Astrocyte (in vitro differentiated cells and primary cell): Measurements from ENCODE around the gene B3GNT5. TPM values are rescaled to one million over a fixed set of nuclear protein-coding genes. Genes with fewer than 3 reads are reported as not detected.

Experiments
- DNase-seq: peaks from one replicate; pipeline ENCODE4 v3.0.0-alpha.2; 2010; ENCODE audit warnings: low read depth
- FAIRE-seq: peaks from 2 replicates; lab custom pipeline; 2011; peaks lifted over from hg19 to GRCh38; lab: Jason Lieb, UNC
- H2AFZ ChIP-seq: 2 replicates; pipeline ENCODE4 v1.6.0; 2012; ENCODE audit warnings: low read depth, low read length, inconsistent platforms
- H3K27ac ChIP-seq: 2 replicates; pipeline ENCODE4 v1.5.1; 2011; ENCODE audit warnings: low read depth, low read length, inconsistent platforms
- H3K27me3 ChIP-seq: 2 replicates; pipeline ENCODE4 v1.6.0; 2011; ENCODE audit warnings: low read length, inconsistent platforms; ENCODE audit not compliant: insufficient read depth
- H3K36me3 ChIP-seq: 2 replicates; pipeline ENCODE4 v1.5.1; 2011; ENCODE audit warnings: low read length, inconsistent platforms; ENCODE audit not compliant: insufficient read depth
- H3K4me1 ChIP-seq: 2 replicates; pipeline ENCODE4 v1.5.1; 2011; ENCODE audit warnings: low read length, inconsistent platforms; ENCODE audit not compliant: insufficient read depth
- H3K4me2 ChIP-seq: 2 replicates; pipeline ENCODE4 v1.6.0; 2012; ENCODE audit warnings: low read length, inconsistent platforms
- H3K4me3 ChIP-seq: 2 replicates; pipeline ENCODE4 v1.5.1; 2011; ENCODE audit warnings: low read depth, mild to moderate bottlenecking, low read length, inconsistent platforms; ENCODE audit not compliant: insufficient read depth
- H3K79me2 ChIP-seq: 2 replicates; pipeline ENCODE4 v1.6.0; 2012; ENCODE audit warnings: mild to moderate bottlenecking, low read length, inconsistent platforms; ENCODE audit not compliant: insufficient read depth
- H3K9ac ChIP-seq: 2 replicates; pipeline ENCODE4 v1.6.0; 2012; ENCODE audit warnings: mild to moderate bottlenecking, low read length, inconsistent platforms
- H3K9me3 ChIP-seq: 2 replicates; pipeline ENCODE4 v1.5.1; 2012; ENCODE audit warnings: low read depth, mild to moderate bottlenecking, low read length, inconsistent platforms; ENCODE audit not compliant: insufficient read depth
- H4K20me1 ChIP-seq: 2 replicates; pipeline ENCODE4 v1.6.0; 2012; ENCODE audit warnings: low read length, inconsistent platforms; ENCODE audit not compliant: insufficient read depth
- H3K27ac Mint-ChIP-seq: one replicate; pipeline ENCODE4 v1.8.0; 2021; ENCODE audit warnings: mild to moderate bottlenecking, mixed read lengths; ENCODE audit not compliant: unreplicated experiment
- H3K27me3 Mint-ChIP-seq: one replicate; pipeline ENCODE4 v1.8.0; 2021; ENCODE audit warnings: low read depth, mixed read lengths; ENCODE audit not compliant: unreplicated experiment
- H3K36me3 Mint-ChIP-seq: one replicate; pipeline ENCODE4 v1.8.0; 2021; ENCODE audit warnings: low read depth, mixed read lengths; ENCODE audit not compliant: unreplicated experiment
- H3K4me1 Mint-ChIP-seq: one replicate; pipeline ENCODE4 v1.8.0; 2021; ENCODE audit warnings: low read depth, mixed read lengths; ENCODE audit not compliant: unreplicated experiment
- H3K4me3 Mint-ChIP-seq: one replicate; pipeline ENCODE4 v1.8.0; 2021; ENCODE audit warnings: mild to moderate bottlenecking, moderate library complexity, mixed read lengths; ENCODE audit not compliant: unreplicated experiment
- H3K9me3 Mint-ChIP-seq: one replicate; pipeline ENCODE4 v1.8.0; 2021; ENCODE audit warnings: mild to moderate bottlenecking, mixed read lengths; ENCODE audit not compliant: unreplicated experiment
- EZH2 ChIP-seq: IDR thresholded peaks from 2 replicates; pipeline ENCODE4 v1.6.1; 2012; ENCODE audit warnings: mild to moderate bottlenecking, low read length, inconsistent platforms; ENCODE audit not compliant: insufficient read depth
- total RNA-seq: library from RNA; stranded (reverse); gene quantifications from 2 replicates; pipeline ENCODE4 v1.2.1, GENCODE V29; 2021
- TF ChIP-seq, protein P1 (sequence below): IDR thresholded peaks from 2 replicates; pipeline ENCODE4 v1.5.1; 2011; ENCODE audit warnings: low read depth, mild to moderate bottlenecking, inconsistent platforms, low read length, moderate library complexity; ENCODE audit not compliant: insufficient read depth

The B3GNT5 gene
- total RNA-seq, 1 donor from 2014 or later, result 15.8 TPM

DNA sequence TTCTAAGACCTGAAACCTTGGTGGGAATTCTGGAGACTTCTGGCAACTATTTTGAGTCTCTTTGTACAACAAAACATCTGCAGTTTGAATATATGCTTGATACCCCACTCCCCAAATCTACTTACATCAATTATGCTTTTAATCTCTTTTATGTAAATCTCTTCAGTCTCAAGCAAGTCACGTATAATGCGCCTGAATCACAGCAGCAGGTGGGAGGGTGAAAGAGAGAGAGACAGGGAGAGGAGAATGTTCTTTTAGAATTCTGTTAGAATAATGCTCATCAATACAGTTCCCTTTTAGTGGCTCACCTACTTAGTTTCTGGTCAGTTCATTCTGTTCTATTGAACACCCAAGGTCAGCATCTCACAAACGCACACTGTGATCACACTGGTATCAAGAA lies 22.2 kb upstream of the B3GNT5 start:
- Histone ChIP-seq H3K4me1 (no peaks in the 10 kb centered on the region), H3K27ac (no peak overlapping the region), H3K4me2 (no peak overlapping the region), H4K20me1 (no peaks in the 10 kb centered on the region), H3K9ac (no peak overlapping the region), H3K27me3 (no peaks in the 10 kb centered on the region), H3K36me3 (no peaks in the 10 kb centered on the region), H3K4me3 (no peak overlapping the region), H2AFZ (no peak overlapping the region), H3K9me3 (no peaks in the 10 kb centered on the region), H3K79me2 (no peaks in the 10 kb centered on the region)
- no peak for TF ChIP-seq EZH2
- TF ChIP-seq, protein P1, sequence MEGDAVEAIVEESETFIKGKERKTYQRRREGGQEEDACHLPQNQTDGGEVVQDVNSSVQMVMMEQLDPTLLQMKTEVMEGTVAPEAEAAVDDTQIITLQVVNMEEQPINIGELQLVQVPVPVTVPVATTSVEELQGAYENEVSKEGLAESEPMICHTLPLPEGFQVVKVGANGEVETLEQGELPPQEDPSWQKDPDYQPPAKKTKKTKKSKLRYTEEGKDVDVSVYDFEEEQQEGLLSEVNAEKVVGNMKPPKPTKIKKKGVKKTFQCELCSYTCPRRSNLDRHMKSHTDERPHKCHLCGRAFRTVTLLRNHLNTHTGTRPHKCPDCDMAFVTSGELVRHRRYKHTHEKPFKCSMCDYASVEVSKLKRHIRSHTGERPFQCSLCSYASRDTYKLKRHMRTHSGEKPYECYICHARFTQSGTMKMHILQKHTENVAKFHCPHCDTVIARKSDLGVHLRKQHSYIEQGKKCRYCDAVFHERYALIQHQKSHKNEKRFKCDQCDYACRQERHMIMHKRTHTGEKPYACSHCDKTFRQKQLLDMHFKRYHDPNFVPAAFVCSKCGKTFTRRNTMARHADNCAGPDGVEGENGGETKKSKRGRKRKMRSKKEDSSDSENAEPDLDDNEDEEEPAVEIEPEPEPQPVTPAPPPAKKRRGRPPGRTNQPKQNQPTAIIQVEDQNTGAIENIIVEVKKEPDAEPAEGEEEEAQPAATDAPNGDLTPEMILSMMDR, result no peak
- peaks cover 3% of the 10 kb centered on the region for H3K9me3 Mint-ChIP-seq
- no peaks in the 10 kb centered on the region for H3K36me3 Mint-ChIP-seq
- no peak overlapping the region for H3K27ac Mint-ChIP-seq
- no peak for FAIRE-seq
- H3K4me1 Mint-ChIP-seq, result no peaks in the 10 kb centered on the region
- no peak overlapping the region for H3K4me3 Mint-ChIP-seq
- no peaks in the 10 kb centered on the region for H3K27me3 Mint-ChIP-seq
- DNase-seq, result no peak

DNA sequence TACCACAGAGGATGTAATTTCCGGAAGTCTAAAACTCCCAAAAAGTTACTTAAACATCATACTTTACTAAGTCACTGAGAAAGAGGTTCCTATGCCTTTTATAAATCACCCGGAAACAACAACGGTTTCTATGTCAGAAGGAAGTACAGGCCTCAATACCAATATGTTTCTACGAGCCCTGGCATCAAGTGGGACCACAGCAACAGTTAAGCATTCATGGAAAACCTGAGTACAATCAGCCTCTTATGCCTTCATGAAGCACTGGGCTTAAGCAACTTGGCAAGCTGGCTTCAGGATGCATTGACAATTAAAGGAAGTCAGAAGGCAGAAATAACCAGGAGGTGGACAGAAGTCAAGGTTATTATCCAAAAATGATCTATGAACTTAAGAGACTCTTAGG lies 19.1 kb upstream of the B3GNT5 start:
- Mint-ChIP-seq H3K4me1 (no peaks in the 10 kb centered on the region), H3K27me3 (no peaks in the 10 kb centered on the region), H3K36me3 (no peaks in the 10 kb centered on the region), H3K9me3 (no peaks in the 10 kb centered on the region), H3K27ac (no peak overlapping the region), H3K4me3 (no peak overlapping the region)
- Histone ChIP-seq H3K9ac (no peak overlapping the region), H3K4me2 (no peak overlapping the region), H3K27me3 (no peaks in the 10 kb centered on the region), H4K20me1 (no peaks in the 10 kb centered on the region), H3K4me1 (no peaks in the 10 kb centered on the region), H3K9me3 (no peaks in the 10 kb centered on the region), H3K36me3 (no peaks in the 10 kb centered on the region), H3K4me3 (no peak overlapping the region), H2AFZ (no peak overlapping the region), H3K79me2 (no peaks in the 10 kb centered on the region), H3K27ac (no peak overlapping the region)
- DNase-seq, result no peak
- no peak for FAIRE-seq
- TF ChIP-seq EZH2, result no peak
- TF ChIP-seq, protein P1, result no peak

DNA sequence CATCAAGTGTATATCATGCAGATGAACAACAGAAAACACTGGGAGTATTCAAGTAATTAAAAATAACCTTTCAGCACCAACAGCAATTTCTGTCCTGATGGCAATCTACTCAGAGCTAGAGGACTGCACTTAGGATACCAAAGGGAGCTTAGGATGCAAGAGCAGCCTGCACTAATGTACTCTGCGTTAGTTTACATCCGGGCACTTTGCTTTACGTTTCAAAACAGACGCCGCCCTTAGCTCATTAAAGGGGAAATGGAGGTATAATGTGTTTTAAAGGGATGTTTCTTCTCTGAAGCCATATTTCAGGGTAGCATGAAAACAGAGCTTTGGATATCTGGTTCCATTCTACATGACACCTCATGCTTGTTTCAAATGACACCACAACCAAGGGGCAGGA lies 14.0 kb upstream of the B3GNT5 start:
- no peak overlapping the region for H3K4me3 ChIP-seq
- no peak overlapping the region for H3K27ac ChIP-seq
- Mint-ChIP-seq H3K4me3 (no peak overlapping the region), H3K4me1 (no peaks in the 10 kb centered on the region), H3K36me3 (peaks cover 7% of the 10 kb centered on the region), H3K27me3 (peaks cover 6% of the 10 kb centered on the region), H3K9me3 (peaks cover 20% of the 10 kb centered on the region), H3K27ac (no peak overlapping the region)
- H3K36me3 ChIP-seq, result no peaks in the 10 kb centered on the region
- no peak for TF ChIP-seq EZH2
- TF ChIP-seq, protein P1, result no peak
- no peaks in the 10 kb centered on the region for H4K20me1 ChIP-seq
- H3K9ac ChIP-seq, result no peak overlapping the region
- peaks cover 9% of the 10 kb centered on the region for H3K9me3 ChIP-seq
- FAIRE-seq (no peak), DNase-seq (no peak)
- H2AFZ ChIP-seq, result no peak overlapping the region
- H3K4me2 ChIP-seq, result no peak overlapping the region
- no peaks in the 10 kb centered on the region for H3K4me1 ChIP-seq
- no peaks in the 10 kb centered on the region for H3K79me2 ChIP-seq
- H3K27me3 ChIP-seq, result peaks cover 5% of the 10 kb centered on the region
